ENCODE data around the gene SLC13A1. TPM values are rescaled to one million over a fixed set of nuclear protein-coding genes. Genes with fewer than 3 reads are reported as not detected.

SLC13A1 gene
- total and polyA plus RNA-seq, 11 donors = not detected

DNA sequence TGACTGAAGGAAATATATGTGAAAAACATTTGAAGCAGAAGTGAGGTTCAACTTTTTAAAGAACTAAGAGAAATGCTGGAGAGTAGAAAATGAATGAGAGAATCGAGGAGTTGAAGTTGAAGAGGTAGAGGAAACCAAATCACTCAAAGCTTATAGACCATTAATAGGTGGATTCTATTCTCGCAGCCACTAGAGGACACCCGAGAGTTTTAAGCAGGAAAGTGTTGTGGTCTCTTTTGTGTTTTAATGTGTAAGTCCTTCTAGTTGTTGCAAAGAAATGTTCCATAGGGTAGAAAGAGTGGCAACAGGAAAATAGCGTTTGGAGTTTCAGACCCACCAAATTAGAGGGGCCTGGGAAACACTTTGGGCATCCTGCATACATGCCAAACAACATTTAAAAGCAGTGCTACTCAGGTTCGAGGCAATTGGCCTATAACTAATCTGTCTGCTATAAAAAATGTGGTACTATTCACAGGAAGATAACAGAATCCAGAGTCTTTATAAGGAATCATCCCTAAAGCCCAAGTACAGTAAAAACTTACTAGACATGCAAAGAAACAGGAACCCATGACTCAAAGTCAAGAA is 129.0 kb downstream of the SLC13A1 start:
- TF ChIP-seq POLR2A (IDR thresholded peaks at IDR 0.05) = no peak
- TF ChIP-seq, protein P1, sequence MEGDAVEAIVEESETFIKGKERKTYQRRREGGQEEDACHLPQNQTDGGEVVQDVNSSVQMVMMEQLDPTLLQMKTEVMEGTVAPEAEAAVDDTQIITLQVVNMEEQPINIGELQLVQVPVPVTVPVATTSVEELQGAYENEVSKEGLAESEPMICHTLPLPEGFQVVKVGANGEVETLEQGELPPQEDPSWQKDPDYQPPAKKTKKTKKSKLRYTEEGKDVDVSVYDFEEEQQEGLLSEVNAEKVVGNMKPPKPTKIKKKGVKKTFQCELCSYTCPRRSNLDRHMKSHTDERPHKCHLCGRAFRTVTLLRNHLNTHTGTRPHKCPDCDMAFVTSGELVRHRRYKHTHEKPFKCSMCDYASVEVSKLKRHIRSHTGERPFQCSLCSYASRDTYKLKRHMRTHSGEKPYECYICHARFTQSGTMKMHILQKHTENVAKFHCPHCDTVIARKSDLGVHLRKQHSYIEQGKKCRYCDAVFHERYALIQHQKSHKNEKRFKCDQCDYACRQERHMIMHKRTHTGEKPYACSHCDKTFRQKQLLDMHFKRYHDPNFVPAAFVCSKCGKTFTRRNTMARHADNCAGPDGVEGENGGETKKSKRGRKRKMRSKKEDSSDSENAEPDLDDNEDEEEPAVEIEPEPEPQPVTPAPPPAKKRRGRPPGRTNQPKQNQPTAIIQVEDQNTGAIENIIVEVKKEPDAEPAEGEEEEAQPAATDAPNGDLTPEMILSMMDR (IDR thresholded peaks at IDR 0.05) = peak in 1 of 12 donors; percentile 16
- peaks cover 0 to 10% (median 0%) of the 10 kb centered on the region in 12 donors for H3K9me3 ChIP-seq
- WGBS, 4 donors = 61 to 70% (median 62%) methylated on average over 5 of the region's 5 CpGs
- peaks cover 0 to 4% (median 0%) of the 10 kb centered on the region in 9 donors for H3K27me3 ChIP-seq
- no peak overlapping the region for H3K27ac ChIP-seq
- ATAC-seq = no peak
- intact Hi-C loops (cut with DNase I) = no loop called here
- no peaks in the 10 kb centered on the region for H3K36me3 ChIP-seq
- DNase-seq = no peak
- no peak overlapping the region for H3K4me3 ChIP-seq
- H3K4me1 ChIP-seq = no peaks in the 10 kb centered on the region

DNA sequence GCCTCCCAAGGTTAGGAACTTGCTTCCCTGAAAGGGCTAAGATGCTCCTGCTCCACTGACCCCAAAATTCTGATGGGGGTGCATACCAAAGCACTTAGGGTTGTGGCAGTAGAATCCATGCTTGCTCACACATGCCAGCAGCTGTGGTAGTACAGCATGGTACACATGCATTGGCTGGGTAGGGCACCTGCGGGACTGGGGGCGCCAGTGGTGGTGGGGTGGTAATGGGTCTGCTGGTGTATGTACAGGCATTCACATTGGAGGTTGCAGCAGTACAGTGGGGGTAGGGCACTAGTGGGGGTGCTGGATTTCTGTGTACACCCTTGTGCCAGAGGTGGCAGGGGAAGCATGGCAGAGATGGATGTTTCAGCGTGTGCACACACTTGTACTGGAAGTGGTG is 132.0 kb downstream of the SLC13A1 start:
- no peak for TF ChIP-seq POLR2A (IDR thresholded peaks at IDR 0.05)
- TF ChIP-seq, protein P1 (IDR thresholded peaks at IDR 0.05) = no peak
- intact Hi-C loops (cut with DNase I) = no loop called here
- no peak overlapping the region for H3K4me3 ChIP-seq
- WGBS, 4 donors = 97 to 100% (median 97%) methylated on average over 3 of the region's 3 CpGs
- H3K27ac ChIP-seq = no peak overlapping the region
- H3K27me3 ChIP-seq = no peaks in the 10 kb centered on the region
- H3K36me3 ChIP-seq = no peaks in the 10 kb centered on the region
- H3K4me1 ChIP-seq = no peaks in the 10 kb centered on the region
- peaks cover 0 to 10% (median 0%) of the 10 kb centered on the region in 12 donors for H3K9me3 ChIP-seq
- ATAC-seq (no peak), DNase-seq (no peak)

Other genes starting within 250 kb of the SLC13A1 start
- not detected for gene TAS2R16, start 204.3 kb downstream of the SLC13A1 start, total RNA-seq
- not detected for gene TAS2R16, start 204.3 kb downstream of the SLC13A1 start, polyA plus RNA-seq